DOHH2 (cell line): ENCODE results near the gene TBCD.

Source experiments
- EZH2phosphoT487 ChIP-seq: fragments of 200-600 bp; sonication (generic); IDR thresholded peaks from 2 replicates; pipeline ENCODE4 v1.6.1; 2017; ENCODE audit warnings: borderline replicate concordance, mild to moderate bottlenecking, antibody characterized with exemption, low read length, moderate library complexity, mixed read lengths
- TF ChIP-seq, protein P1 (sequence below): fragments of 200-600 bp; sonication (generic); IDR thresholded peaks from one replicate; pipeline ENCODE4 v1.5.1; 2014; ENCODE audit warnings: antibody characterized with exemption, mild to moderate bottlenecking, low read depth, low read length; ENCODE audit not compliant: poor library complexity, severe bottlenecking

GRCh38 chr17:82723169-82723807, 28.6 kb upstream of the TBCD start:
- TF ChIP-seq, protein P1, sequence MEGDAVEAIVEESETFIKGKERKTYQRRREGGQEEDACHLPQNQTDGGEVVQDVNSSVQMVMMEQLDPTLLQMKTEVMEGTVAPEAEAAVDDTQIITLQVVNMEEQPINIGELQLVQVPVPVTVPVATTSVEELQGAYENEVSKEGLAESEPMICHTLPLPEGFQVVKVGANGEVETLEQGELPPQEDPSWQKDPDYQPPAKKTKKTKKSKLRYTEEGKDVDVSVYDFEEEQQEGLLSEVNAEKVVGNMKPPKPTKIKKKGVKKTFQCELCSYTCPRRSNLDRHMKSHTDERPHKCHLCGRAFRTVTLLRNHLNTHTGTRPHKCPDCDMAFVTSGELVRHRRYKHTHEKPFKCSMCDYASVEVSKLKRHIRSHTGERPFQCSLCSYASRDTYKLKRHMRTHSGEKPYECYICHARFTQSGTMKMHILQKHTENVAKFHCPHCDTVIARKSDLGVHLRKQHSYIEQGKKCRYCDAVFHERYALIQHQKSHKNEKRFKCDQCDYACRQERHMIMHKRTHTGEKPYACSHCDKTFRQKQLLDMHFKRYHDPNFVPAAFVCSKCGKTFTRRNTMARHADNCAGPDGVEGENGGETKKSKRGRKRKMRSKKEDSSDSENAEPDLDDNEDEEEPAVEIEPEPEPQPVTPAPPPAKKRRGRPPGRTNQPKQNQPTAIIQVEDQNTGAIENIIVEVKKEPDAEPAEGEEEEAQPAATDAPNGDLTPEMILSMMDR = no peak
- TF ChIP-seq EZH2phosphoT487 = no peak
